HG02970 (cell line): Measurements from ENCODE around the gene NTF3.
"Not testable (repeated sequence)": the region's sequence is repeated elsewhere in the genome, so short reads cannot be mapped to it uniquely, and the experiment has no call there.

Source experiments
- ATAC-seq: cut with Tn5 transposase; IDR thresholded peaks from one replicate; pipeline ENCODE4 v1.9.1; 2021; ENCODE audit warnings: mild to moderate bottlenecking, moderate library complexity, moderate number of reproducible peaks; ENCODE audit not compliant: unreplicated experiment, low FRiP score

The NTF3 gene

GRCh38 chr12:5524116-5524768 is 92.3 kb downstream of the NTF3 start:
- no peak for ATAC-seq

- ATAC-seq, result no peak
Measured at GRCh38 chr12:5524769-5525436, 93.0 kb downstream of the NTF3 start.

- ATAC-seq, result no peak
Measured at GRCh38 chr12:5525783-5526367, 94.0 kb downstream of the NTF3 start.

- ATAC-seq, result no peak
Measured at GRCh38 chr12:5533368-5533767, 101.5 kb downstream of the NTF3 start.

- no peak for ATAC-seq
Measured at GRCh38 chr12:5534426-5535199, 102.7 kb downstream of the NTF3 start.

- no peak for ATAC-seq
Measured at GRCh38 chr12:5535541-5535940, 103.6 kb downstream of the NTF3 start.

- ATAC-seq, result not testable (repeated sequence)
Measured at GRCh38 chr12:5537026-5537615, 105.2 kb downstream of the NTF3 start.

- no peak for ATAC-seq
Measured at GRCh38 chr12:5537771-5538170, 105.9 kb downstream of the NTF3 start.
